NCI-H226 (cell line): ENCODE results near the gene ITGA3.

ENCODE experiments used
- DNase-seq: peaks from one replicate; pipeline ENCODE4 v3.0.0-alpha.2; 2015

ITGA3 gene

GRCh38 chr17:50055426-50056216, at the start of gene ITGA3:
ITGA3 (plus strand) TSS chr17:50056110; CDS start chr17:50056440, 330 bp downstream.
- DNase-seq = peak; percentile 98

GRCh38 chr17:50009282-50009681, 46.6 kb upstream of the ITGA3 start:
- no peak for DNase-seq

GRCh38 chr17:50013079-50013478, 42.8 kb upstream of the ITGA3 start:
- DNase-seq = no peak

GRCh38 chr17:50014471-50015088, 41.3 kb upstream of the ITGA3 start:
- DNase-seq = no peak

GRCh38 chr17:50015146-50015545, 40.8 kb upstream of the ITGA3 start:
- DNase-seq = no peak

- DNase-seq = no peak
These were observed 37.0 kb upstream of the ITGA3 start for GRCh38 chr17:50018909-50019308.

- no peak for DNase-seq
These were observed 34.9 kb upstream of the ITGA3 start for GRCh38 chr17:50020841-50021599.

GRCh38 chr17:50021681-50022370, 34.1 kb upstream of the ITGA3 start:
- no peak for DNase-seq

GRCh38 chr17:50022463-50023130, 33.3 kb upstream of the ITGA3 start:
- no peak for DNase-seq

GRCh38 chr17:50023520-50023919, 32.4 kb upstream of the ITGA3 start:
- no peak for DNase-seq

- DNase-seq = no peak
These were observed 31.1 kb upstream of the ITGA3 start for GRCh38 chr17:50024808-50025207.

- no peak for DNase-seq
These were observed 29.7 kb upstream of the ITGA3 start for GRCh38 chr17:50026046-50026675.

GRCh38 chr17:50026837-50027171, 29.1 kb upstream of the ITGA3 start:
- DNase-seq = peak; percentile 65

- peak; percentile 99 for DNase-seq
These were observed 28.6 kb upstream of the ITGA3 start for GRCh38 chr17:50027172-50027880.

GRCh38 chr17:50027881-50028735, 27.8 kb upstream of the ITGA3 start:
- DNase-seq = peak; percentile 95

- DNase-seq = no peak
These were observed 27.2 kb upstream of the ITGA3 start for GRCh38 chr17:50028736-50029120.

GRCh38 chr17:50029185-50029584, 26.7 kb upstream of the ITGA3 start:
- DNase-seq = no peak

- DNase-seq = no peak
These were observed 22.6 kb upstream of the ITGA3 start for GRCh38 chr17:50033316-50033715.

GRCh38 chr17:50034498-50035364, 21.2 kb upstream of the ITGA3 start:
- DNase-seq = no peak
